ENCODE measurements around the gene CPEB3.
"Not testable (repeated sequence)": the region's sequence is repeated elsewhere in the genome, so short reads cannot be mapped to it uniquely, and the experiment has no call there.

CPEB3 gene

GRCh38 chr10:92134049-92134448 is 156.8 kb downstream of the CPEB3 start:
- not testable (repeated sequence) for ATAC-seq

GRCh38 chr10:92131275-92131820 is 159.5 kb downstream of the CPEB3 start:
- no peak for ATAC-seq

- no peak for ATAC-seq
These were observed 160.1 kb downstream of the CPEB3 start for GRCh38 chr10:92130622-92131274.

- no peak for ATAC-seq
These were observed 164.7 kb downstream of the CPEB3 start for GRCh38 chr10:92126100-92126650.

GRCh38 chr10:92125144-92125543 is 165.7 kb downstream of the CPEB3 start:
- no peak for ATAC-seq

GRCh38 chr10:92124616-92125143 is 166.2 kb downstream of the CPEB3 start:
- no peak for ATAC-seq

GRCh38 chr10:92124020-92124419 is 166.9 kb downstream of the CPEB3 start:
- no peak for ATAC-seq

- ATAC-seq, result no peak
These were observed 167.9 kb downstream of the CPEB3 start for GRCh38 chr10:92122941-92123450.

- no peak for ATAC-seq
These were observed 169.0 kb downstream of the CPEB3 start for GRCh38 chr10:92121686-92122492.

- no peak for ATAC-seq
These were observed 171.5 kb downstream of the CPEB3 start for GRCh38 chr10:92119340-92119739.

GRCh38 chr10:92114917-92115316 is 176.0 kb downstream of the CPEB3 start:
- ATAC-seq, result not testable (repeated sequence)

GRCh38 chr10:92113911-92114600 is 176.8 kb downstream of the CPEB3 start:
- ATAC-seq, result no peak

- ATAC-seq, result no peak
These were observed 178.4 kb downstream of the CPEB3 start for GRCh38 chr10:92112462-92112861.

- ATAC-seq, result no peak
These were observed 179.4 kb downstream of the CPEB3 start for GRCh38 chr10:92111336-92111939.

- ATAC-seq, result no peak
These were observed 180.7 kb downstream of the CPEB3 start for GRCh38 chr10:92110039-92110794.

GRCh38 chr10:92108747-92109146 is 182.1 kb downstream of the CPEB3 start:
- no peak for ATAC-seq

- ATAC-seq, result no peak
These were observed 182.8 kb downstream of the CPEB3 start for GRCh38 chr10:92108120-92108519.

- ATAC-seq, result no peak
These were observed 187.3 kb downstream of the CPEB3 start for GRCh38 chr10:92103376-92104090.

GRCh38 chr10:92102601-92103213 is 188.2 kb downstream of the CPEB3 start:
- ATAC-seq, result no peak

- no peak for ATAC-seq
These were observed 195.9 kb downstream of the CPEB3 start for GRCh38 chr10:92094960-92095359.
